HepG2 (cell line): ENCODE results near the gene BSN. TPM values are rescaled to one million over a fixed set of nuclear protein-coding genes. Genes with fewer than 3 reads are reported as not detected.

Experiments
- ARNTL ChIP-seq: sonication (generic); formaldehyde crosslinking; IDR thresholded peaks from 2 replicates; pipeline ENCODE4 v1.4.0; 2020; ENCODE audit warnings: mild to moderate bottlenecking, missing genetic modification reagents
- CSRNP1 ChIP-seq: sonication (generic); formaldehyde crosslinking; IDR thresholded peaks from 2 replicates; pipeline ENCODE4 v1.8.1; 2023; ENCODE audit warnings: mild to moderate bottlenecking, missing genetic modification reagents
- GABPA ChIP-seq, 2 experiments: IDR thresholded peaks; 2 replicates each; pipeline ENCODE4 v1.6.1; 2011 to 2016; ENCODE audit warnings: low read depth in 2 of 2, low read length in 1 of 2, missing biosample characterization in 1 of 2, missing genetic modification characterization in 1 of 2
- HIC2 ChIP-seq: sonication (generic); formaldehyde crosslinking; IDR thresholded peaks from 2 replicates; pipeline ENCODE4 v1.9.0; 2022; ENCODE audit warnings: low read depth, missing genetic modification reagents
- HOXA3 ChIP-seq: sonication (generic); formaldehyde crosslinking; IDR thresholded peaks from 2 replicates; pipeline ENCODE4 v1.5.0; 2020; ENCODE audit warnings: missing genetic modification reagents
- MIXL1 ChIP-seq: IDR thresholded peaks from 2 replicates; pipeline ENCODE4 v1.6.1; 2016
- POGZ ChIP-seq: sonication (generic); formaldehyde crosslinking; IDR thresholded peaks from 2 replicates; pipeline ENCODE4 v1.4.0; 2020; ENCODE audit warnings: mild to moderate bottlenecking, missing genetic modification reagents
- SALL1 ChIP-seq: sonication (generic); formaldehyde crosslinking; IDR thresholded peaks from 2 replicates; pipeline ENCODE4 v1.8.0; 2022; ENCODE audit warnings: mild to moderate bottlenecking, missing genetic modification reagents
- SPEN ChIP-seq: sonication (generic); formaldehyde crosslinking; IDR thresholded peaks from 2 replicates; pipeline ENCODE4 v1.5.1; 2020; ENCODE audit warnings: low read depth, mild to moderate bottlenecking, missing genetic modification reagents
- SRSF9 ChIP-seq: fragments of 200-400 bp; formaldehyde crosslinking; IDR thresholded peaks from 2 replicates; pipeline ENCODE4 v1.6.1; 2018; ENCODE audit warnings: borderline replicate concordance, mild to moderate bottlenecking, low read depth, low read length; ENCODE audit not compliant: insufficient read depth, poor library complexity, severe bottlenecking
- XRCC5 ChIP-seq: fragments of 200-400 bp; formaldehyde crosslinking; optimal IDR thresholded peaks from 2 replicates; pipeline ENCODE3; 2017; ENCODE audit warnings: mild to moderate bottlenecking, low read length
- ZNF121 ChIP-seq: sonication (generic); formaldehyde crosslinking; IDR thresholded peaks from 2 replicates; pipeline ENCODE4 v1.5.0; 2020; ENCODE audit warnings: mild to moderate bottlenecking, missing genetic modification reagents
- ZNF556 ChIP-seq: sonication (generic); formaldehyde crosslinking; IDR thresholded peaks from 2 replicates; pipeline ENCODE4 v1.4.0; 2020; ENCODE audit warnings: mild to moderate bottlenecking, missing genetic modification reagents, borderline replicate concordance
- ZNF672 ChIP-seq: sonication (generic); formaldehyde crosslinking; IDR thresholded peaks from 2 replicates; pipeline ENCODE4 v1.8.1; 2022; ENCODE audit warnings: missing genetic modification reagents
- polyA plus RNA-seq, 8 experiments: library from polyadenylated mRNA; depleted of rRNA in 3 of 8; stranded (reverse) in 7 of 8; unstranded in 1 of 8; fragments of >200 nt; fragmentation: Illumina TruSeq in 4 of 8; extraction: Trizol in 4 of 8; gene quantifications; 2 replicates each; pipeline versions ENCODE4 v1.2.1 to v1.2.3, GENCODE V29; 2011 to 2016; ENCODE audit warnings: low read depth in 4 of 8, missing spikeins in 1 of 8, mixed read lengths in 1 of 8; ENCODE audit not compliant: insufficient read depth in 1 of 8
- total RNA-seq, 5 experiments: library from RNA; depleted of rRNA; stranded (reverse); fragments of >200 nt; fragmentation: Illumina TruSeq; extraction: Trizol; gene quantifications; 2 replicates each; pipeline ENCODE4 v1.2.3, GENCODE V29; 2016; ENCODE audit warnings: low read depth in 1 of 5
- TF ChIP-seq, protein P1 (sequence below): sonication (generic); formaldehyde crosslinking; IDR thresholded peaks from 2 replicates; pipeline ENCODE4 v1.5.1; 2020; ENCODE audit warnings: mild to moderate bottlenecking, missing genetic modification reagents, moderate library complexity
- TF ChIP-seq, protein P2 (sequence below): sonication (generic); formaldehyde crosslinking; conservative IDR thresholded peaks from 2 replicates; pipeline ENCODE4 v1.8.1; 2023; ENCODE audit warnings: missing genetic modification reagents
- TF ChIP-seq, protein P3 (sequence below): sonication (generic); formaldehyde crosslinking; IDR thresholded peaks from 2 replicates; pipeline ENCODE4 v1.5.0; 2020; ENCODE audit warnings: mild to moderate bottlenecking, missing genetic modification reagents

BSN gene
- total and polyA plus RNA-seq, 2 of the 13 experiments (the other 11 are each of a cell fraction or from before 2014, with no cell fraction given), result 0.42 to 0.86 TPM

DNA sequence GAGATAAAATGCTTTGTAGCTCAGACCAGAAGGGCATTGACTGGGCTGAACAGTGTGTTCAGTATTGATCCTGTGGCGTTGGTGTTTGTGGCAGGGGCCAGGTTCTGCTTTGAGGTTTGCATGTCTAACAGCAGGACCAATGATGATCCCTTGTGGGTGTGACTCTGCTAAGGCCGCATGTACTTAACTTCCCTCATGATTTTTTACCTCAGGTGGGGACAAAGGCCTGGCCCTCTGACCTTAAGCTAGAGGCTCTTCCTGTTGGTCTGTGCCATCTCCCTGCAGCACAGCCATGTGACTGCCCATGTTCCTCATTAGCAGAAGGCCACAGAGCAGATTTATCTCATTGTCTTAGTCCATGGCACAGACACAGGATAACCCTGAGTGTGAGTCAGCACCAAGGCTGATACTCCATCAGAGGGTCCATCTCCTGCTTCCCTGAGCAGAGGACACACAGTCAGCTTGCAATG, 34.3 kb upstream of the BSN start (continued):
- TF ChIP-seq, protein P1, sequence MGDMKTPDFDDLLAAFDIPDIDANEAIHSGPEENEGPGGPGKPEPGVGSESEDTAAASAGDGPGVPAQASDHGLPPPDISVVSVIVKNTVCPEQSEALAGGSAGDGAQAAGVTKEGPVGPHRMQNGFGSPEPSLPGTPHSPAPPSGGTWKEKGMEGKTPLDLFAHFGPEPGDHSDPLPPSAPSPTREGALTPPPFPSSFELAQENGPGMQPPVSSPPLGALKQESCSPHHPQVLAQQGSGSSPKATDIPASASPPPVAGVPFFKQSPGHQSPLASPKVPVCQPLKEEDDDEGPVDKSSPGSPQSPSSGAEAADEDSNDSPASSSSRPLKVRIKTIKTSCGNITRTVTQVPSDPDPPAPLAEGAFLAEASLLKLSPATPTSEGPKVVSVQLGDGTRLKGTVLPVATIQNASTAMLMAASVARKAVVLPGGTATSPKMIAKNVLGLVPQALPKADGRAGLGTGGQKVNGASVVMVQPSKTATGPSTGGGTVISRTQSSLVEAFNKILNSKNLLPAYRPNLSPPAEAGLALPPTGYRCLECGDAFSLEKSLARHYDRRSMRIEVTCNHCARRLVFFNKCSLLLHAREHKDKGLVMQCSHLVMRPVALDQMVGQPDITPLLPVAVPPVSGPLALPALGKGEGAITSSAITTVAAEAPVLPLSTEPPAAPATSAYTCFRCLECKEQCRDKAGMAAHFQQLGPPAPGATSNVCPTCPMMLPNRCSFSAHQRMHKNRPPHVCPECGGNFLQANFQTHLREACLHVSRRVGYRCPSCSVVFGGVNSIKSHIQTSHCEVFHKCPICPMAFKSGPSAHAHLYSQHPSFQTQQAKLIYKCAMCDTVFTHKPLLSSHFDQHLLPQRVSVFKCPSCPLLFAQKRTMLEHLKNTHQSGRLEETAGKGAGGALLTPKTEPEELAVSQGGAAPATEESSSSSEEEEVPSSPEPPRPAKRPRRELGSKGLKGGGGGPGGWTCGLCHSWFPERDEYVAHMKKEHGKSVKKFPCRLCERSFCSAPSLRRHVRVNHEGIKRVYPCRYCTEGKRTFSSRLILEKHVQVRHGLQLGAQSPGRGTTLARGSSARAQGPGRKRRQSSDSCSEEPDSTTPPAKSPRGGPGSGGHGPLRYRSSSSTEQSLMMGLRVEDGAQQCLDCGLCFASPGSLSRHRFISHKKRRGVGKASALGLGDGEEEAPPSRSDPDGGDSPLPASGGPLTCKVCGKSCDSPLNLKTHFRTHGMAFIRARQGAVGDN (CRISPR knock-in tag), result peak; percentile 63; the same call in 1 of the 2 replicates
- TF ChIP-seq, protein P2, sequence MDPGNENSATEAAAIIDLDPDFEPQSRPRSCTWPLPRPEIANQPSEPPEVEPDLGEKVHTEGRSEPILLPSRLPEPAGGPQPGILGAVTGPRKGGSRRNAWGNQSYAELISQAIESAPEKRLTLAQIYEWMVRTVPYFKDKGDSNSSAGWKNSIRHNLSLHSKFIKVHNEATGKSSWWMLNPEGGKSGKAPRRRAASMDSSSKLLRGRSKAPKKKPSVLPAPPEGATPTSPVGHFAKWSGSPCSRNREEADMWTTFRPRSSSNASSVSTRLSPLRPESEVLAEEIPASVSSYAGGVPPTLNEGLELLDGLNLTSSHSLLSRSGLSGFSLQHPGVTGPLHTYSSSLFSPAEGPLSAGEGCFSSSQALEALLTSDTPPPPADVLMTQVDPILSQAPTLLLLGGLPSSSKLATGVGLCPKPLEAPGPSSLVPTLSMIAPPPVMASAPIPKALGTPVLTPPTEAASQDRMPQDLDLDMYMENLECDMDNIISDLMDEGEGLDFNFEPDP, result no peak
- TF ChIP-seq ZNF121 (CRISPR knock-in tag), result 0 out of 2 replicates have a peak, but pooled peaks have one; percentile 28
- peak; percentile 61; the same call in 1 of the 2 replicates for TF ChIP-seq HOXA3 (CRISPR knock-in tag)
- TF ChIP-seq SALL1 (CRISPR knock-in tag), result peak; percentile 76
- TF ChIP-seq POGZ, result peak; percentile 43; the same call in 1 of the 2 replicates
- no peak for TF ChIP-seq CSRNP1 (CRISPR knock-in tag)
- peak; percentile 54; the same call in 1 of the 2 replicates for TF ChIP-seq HIC2 (CRISPR knock-in tag)
- TF ChIP-seq MIXL1 (CRISPR knock-in tag), result 0 out of 2 replicates have a peak, but pooled peaks have one; percentile 9
- TF ChIP-seq, protein P3, sequence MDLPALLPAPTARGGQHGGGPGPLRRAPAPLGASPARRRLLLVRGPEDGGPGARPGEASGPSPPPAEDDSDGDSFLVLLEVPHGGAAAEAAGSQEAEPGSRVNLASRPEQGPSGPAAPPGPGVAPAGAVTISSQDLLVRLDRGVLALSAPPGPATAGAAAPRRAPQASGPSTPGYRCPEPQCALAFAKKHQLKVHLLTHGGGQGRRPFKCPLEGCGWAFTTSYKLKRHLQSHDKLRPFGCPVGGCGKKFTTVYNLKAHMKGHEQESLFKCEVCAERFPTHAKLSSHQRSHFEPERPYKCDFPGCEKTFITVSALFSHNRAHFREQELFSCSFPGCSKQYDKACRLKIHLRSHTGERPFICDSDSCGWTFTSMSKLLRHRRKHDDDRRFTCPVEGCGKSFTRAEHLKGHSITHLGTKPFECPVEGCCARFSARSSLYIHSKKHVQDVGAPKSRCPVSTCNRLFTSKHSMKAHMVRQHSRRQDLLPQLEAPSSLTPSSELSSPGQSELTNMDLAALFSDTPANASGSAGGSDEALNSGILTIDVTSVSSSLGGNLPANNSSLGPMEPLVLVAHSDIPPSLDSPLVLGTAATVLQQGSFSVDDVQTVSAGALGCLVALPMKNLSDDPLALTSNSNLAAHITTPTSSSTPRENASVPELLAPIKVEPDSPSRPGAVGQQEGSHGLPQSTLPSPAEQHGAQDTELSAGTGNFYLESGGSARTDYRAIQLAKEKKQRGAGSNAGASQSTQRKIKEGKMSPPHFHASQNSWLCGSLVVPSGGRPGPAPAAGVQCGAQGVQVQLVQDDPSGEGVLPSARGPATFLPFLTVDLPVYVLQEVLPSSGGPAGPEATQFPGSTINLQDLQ (CRISPR knock-in tag), result no peak
- TF ChIP-seq ZNF672 (CRISPR knock-in tag), result no peak
- no peak for TF ChIP-seq GABPA (IDR thresholded peaks at IDR 0.05; ENCODE audit: low read depth, low read length)
- 0 out of 2 replicates have a peak, but pooled peaks have one; percentile 53 for TF ChIP-seq GABPA (CRISPR knock-in tag; IDR thresholded peaks at IDR 0.05; ENCODE audit: low read depth)
- no peak for TF ChIP-seq XRCC5
- 0 out of 2 replicates have a peak, but pooled peaks have one; percentile 47 for TF ChIP-seq SPEN (CRISPR knock-in tag)
- no peak for TF ChIP-seq SRSF9
- no peak for TF ChIP-seq ZNF556 (CRISPR knock-in tag)
- TF ChIP-seq ARNTL (CRISPR knock-in tag), result peak; percentile 80; the same call in 1 of the 2 replicates
